Kidney (tissue), 14 donors: ENCODE data around the gene UGT3A1. TPM values are rescaled to one million over a fixed set of nuclear protein-coding genes. Genes with fewer than 3 reads are reported as not detected.
"Not testable (repeated sequence)": the region's sequence is repeated elsewhere in the genome, so short reads cannot be mapped to it uniquely, and the experiment has no call there.

Experiments
- DNase-seq, 5 donors: peaks; one replicate each; pipeline ENCODE4 v3.0.0-alpha.2; 2013 to 2020
- FAIRE-seq: peaks from 2 replicates; lab custom pipeline; 2012; peaks lifted over from hg19 to GRCh38; lab: Jason Lieb, UNC
- H3K27ac ChIP-seq, 2 donors: one replicate each; pipeline ENCODE4 v1.7.0; 2013; ENCODE audit warnings: low read depth in 2 of 2, low read length in 2 of 2, inconsistent platforms in 1 of 2
- H3K27me3 ChIP-seq: one replicate; pipeline ENCODE4 v1.7.1; 2013; ENCODE audit warnings: low read length, inconsistent platforms; ENCODE audit not compliant: control insufficient read depth, insufficient read depth
- H3K36me3 ChIP-seq, 3 donors: one replicate each; pipeline versions ENCODE4 v1.7.0 to v1.7.1; 2013; ENCODE audit warnings: low read length in 3 of 3, control low read depth in 1 of 3, inconsistent platforms in 1 of 3; ENCODE audit not compliant: insufficient read depth in 3 of 3, control insufficient read depth in 2 of 3
- H3K4me1 ChIP-seq, 3 donors: one replicate each; pipeline versions ENCODE4 v1.7.0 to v1.7.1; 2013; ENCODE audit warnings: low read length in 3 of 3, inconsistent platforms in 1 of 3, low read depth in 1 of 3; ENCODE audit not compliant: control insufficient read depth in 2 of 3, insufficient read depth in 2 of 3
- H3K4me3 ChIP-seq, 3 donors: one replicate each; pipeline versions ENCODE4 v1.7.0 to v1.8.1; 2013; ENCODE audit warnings: low read length in 3 of 3, control low read depth in 1 of 3, inconsistent platforms in 1 of 3
- H3K9ac ChIP-seq, 3 donors: one replicate each; pipeline versions ENCODE4 v1.7.0 to v1.7.1; 2013; ENCODE audit warnings: low read length in 3 of 3, control low read depth in 1 of 3, inconsistent platforms in 1 of 3
- H3K9me3 ChIP-seq, 3 donors: one replicate each; pipeline versions ENCODE4 v1.7.0 to v1.7.1; 2013; ENCODE audit warnings: low read length in 3 of 3, control low read depth in 1 of 3, inconsistent platforms in 1 of 3; ENCODE audit not compliant: control insufficient read depth in 2 of 3, insufficient read depth in 1 of 3
- CTCF ChIP-seq: IDR thresholded peaks from 3 replicates; pipeline ENCODE4 v1.5.1; 2012; ENCODE audit warnings: mild to moderate bottlenecking, moderate library complexity, borderline replicate concordance; ENCODE audit not compliant: insufficient read depth; ENCODE audit errors: extremely low read depth
- intact Hi-C: fragments of 100-400 bp; cut with DNase I; formaldehyde crosslinking; loops from one replicate; pipeline ENCODE4 v1.11.1; 2022
- polyA plus RNA-seq: library from polyadenylated mRNA; stranded (reverse); fragments of 350-450 nt; fragmentation: Illumina TruSeq; extraction: RNeasy Lipid Tissue Mini Kit (QIAGEN cat#74804); gene quantifications from one replicate; pipeline ENCODE4 v1.2.3, GENCODE V29; 2014; ENCODE audit warnings: low read depth, low replicate concordance; ENCODE audit not compliant: insufficient read depth
- total RNA-seq: library from RNA; stranded (reverse); fragmentation: NEBNext Ultra II Directional; extraction: Animal tissue kit (Norgen Biotek cat#: 25700); gene quantifications from one replicate; pipeline ENCODE4 v1.2.1, GENCODE V29; 2021
- donor health status: control.
- donor health status: control.
- donor health status: control.
- donor health status: control.
- donor health status: control.
- donor health status: DM: yes; HTN: yes; CAD: no.
- donor health status: Normal renal cell carcinoma (clear cell type).

Gene UGT3A1
- total and polyA plus RNA-seq, 2 donors from 2014 or later = 6.1 to 37.5 TPM

GRCh38 chr5:35979715-35980114 lies 11.5 kb downstream of the UGT3A1 start:
- Histone ChIP-seq H3K36me3 (no peaks in the 10 kb centered on the region), H3K9ac (no peak overlapping the region), H3K27me3 (no peaks in the 10 kb centered on the region), H3K4me1 (no peaks in the 10 kb centered on the region), H3K4me3 (no peak overlapping the region), H3K9me3 (peaks cover 0 to 8% (median 0%) of the 10 kb centered on the region in 3 donors), H3K27ac (no peak overlapping the region)
- FAIRE-seq = no peak
- no peak for TF ChIP-seq CTCF
- DNase-seq = no peak
- intact Hi-C loops = no loop called here

GRCh38 chr5:35976859-35977258 lies 14.3 kb downstream of the UGT3A1 start:
- intact Hi-C loops, FAIRE-seq: not testable (repeated sequence)

GRCh38 chr5:35974570-35974969 lies 16.6 kb downstream of the UGT3A1 start:
- Histone ChIP-seq H3K9ac (no peak overlapping the region), H3K27ac (no peak overlapping the region), H3K36me3 (no peaks in the 10 kb centered on the region), H3K4me3 (no peak overlapping the region), H3K9me3 (no peaks in the 10 kb centered on the region), H3K27me3 (no peaks in the 10 kb centered on the region), H3K4me1 (no peaks in the 10 kb centered on the region)
- no peak for TF ChIP-seq CTCF
- FAIRE-seq (no peak), DNase-seq (no peak)
- intact Hi-C loops = no loop called here

More at GRCh38 chr5:35976859-35977258, 14.3 kb downstream of the UGT3A1 start:
- not testable (repeated sequence) for H3K9ac ChIP-seq, H3K4me1 ChIP-seq, H3K4me3 ChIP-seq, H3K27me3 ChIP-seq, DNase-seq, H3K27ac ChIP-seq, H3K9me3 ChIP-seq, H3K36me3 ChIP-seq

- H3K36me3 ChIP-seq = no peaks in the 10 kb centered on the region
- no peaks in the 10 kb centered on the region for H3K9me3 ChIP-seq
- no peak overlapping the region for H3K27ac ChIP-seq
- no peak for DNase-seq
- intact Hi-C loops = no loop called here
- no peak overlapping the region for H3K9ac ChIP-seq
- H3K4me3 ChIP-seq = no peak overlapping the region
- no peak for TF ChIP-seq CTCF
- H3K27me3 ChIP-seq = no peaks in the 10 kb centered on the region
- FAIRE-seq = no peak
- no peaks in the 10 kb centered on the region for H3K4me1 ChIP-seq
Observed at GRCh38 chr5:35971878-35972210, 19.3 kb downstream of the UGT3A1 start.
